Measurements from ENCODE around the gene GPR68. TPM values are rescaled to one million over a fixed set of nuclear protein-coding genes. Genes with fewer than 3 reads are reported as not detected.

The GPR68 gene
- polyA plus RNA-seq, 1 experiment: 0.45 TPM

DNA sequence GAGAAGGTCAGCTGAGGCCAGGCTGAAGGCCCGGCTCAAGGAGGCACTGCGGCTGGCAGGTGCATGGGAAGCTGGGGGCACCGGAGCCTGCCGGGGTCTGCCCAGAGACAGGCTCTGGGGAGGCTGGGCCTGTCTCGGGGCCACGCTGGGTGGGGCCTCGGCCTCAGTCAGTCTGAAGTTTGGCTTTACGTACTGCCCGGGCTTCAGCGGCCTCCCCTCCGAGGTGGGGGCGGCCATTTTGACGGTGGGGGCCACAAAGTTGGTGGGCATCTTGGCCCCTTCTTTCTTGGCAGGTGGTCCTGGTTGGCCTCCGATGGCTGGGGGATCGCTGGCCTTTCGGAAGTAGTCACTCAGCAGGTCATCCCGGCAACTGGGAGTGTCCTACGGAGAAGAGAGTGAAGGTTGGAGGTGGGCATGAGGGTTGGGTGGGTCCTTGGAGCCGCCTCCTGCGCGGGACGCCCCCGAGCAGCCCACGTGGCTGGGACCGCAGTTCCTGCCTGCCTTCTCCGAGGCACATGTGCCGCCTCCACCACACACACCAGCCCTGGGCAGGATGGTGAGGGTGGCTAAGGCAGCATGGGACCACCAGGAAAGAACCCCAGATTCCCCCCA, 28.9 kb upstream of the GPR68 start:
- H3K4me3 ChIP-seq (ENCODE audit: low read depth, low read length): no peak overlapping the region
- DNase-seq (ENCODE audit: low read depth): no peak
- H3K36me3 ChIP-seq (ENCODE audit: control insufficient read depth, insufficient read depth, low read length): no peaks in the 10 kb centered on the region
- TF ChIP-seq, protein P1, sequence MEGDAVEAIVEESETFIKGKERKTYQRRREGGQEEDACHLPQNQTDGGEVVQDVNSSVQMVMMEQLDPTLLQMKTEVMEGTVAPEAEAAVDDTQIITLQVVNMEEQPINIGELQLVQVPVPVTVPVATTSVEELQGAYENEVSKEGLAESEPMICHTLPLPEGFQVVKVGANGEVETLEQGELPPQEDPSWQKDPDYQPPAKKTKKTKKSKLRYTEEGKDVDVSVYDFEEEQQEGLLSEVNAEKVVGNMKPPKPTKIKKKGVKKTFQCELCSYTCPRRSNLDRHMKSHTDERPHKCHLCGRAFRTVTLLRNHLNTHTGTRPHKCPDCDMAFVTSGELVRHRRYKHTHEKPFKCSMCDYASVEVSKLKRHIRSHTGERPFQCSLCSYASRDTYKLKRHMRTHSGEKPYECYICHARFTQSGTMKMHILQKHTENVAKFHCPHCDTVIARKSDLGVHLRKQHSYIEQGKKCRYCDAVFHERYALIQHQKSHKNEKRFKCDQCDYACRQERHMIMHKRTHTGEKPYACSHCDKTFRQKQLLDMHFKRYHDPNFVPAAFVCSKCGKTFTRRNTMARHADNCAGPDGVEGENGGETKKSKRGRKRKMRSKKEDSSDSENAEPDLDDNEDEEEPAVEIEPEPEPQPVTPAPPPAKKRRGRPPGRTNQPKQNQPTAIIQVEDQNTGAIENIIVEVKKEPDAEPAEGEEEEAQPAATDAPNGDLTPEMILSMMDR (IDR thresholded peaks at IDR 0.05; ENCODE audit: insufficient read depth, low read depth, low read length): no peak
- POLR2A ChIA-PET: no interaction called here
- CTCF ChIA-PET: interaction anchor here (0.6 kb wide), 1 partner anchor 504 kb away, joined by 3 read pairs; no protein-coding TSS in a partner anchor
- H3K27me3 ChIP-seq (ENCODE audit: control insufficient read depth, insufficient read depth, low read length): no peaks in the 10 kb centered on the region; the same call in 1 of the 2 replicates

GRCh38 chr14:91272341-91273272, 28.1 kb upstream of the GPR68 start:
- ChIA-PET POLR2A (no interaction called here), CTCF (interaction anchor here (0.6 to 1.0 kb wide), 2 partner anchors 16 to 504 kb away, joined by 3 read pairs; no protein-coding TSS in a partner anchor)
- TF ChIP-seq, protein P1 (IDR thresholded peaks at IDR 0.05; ENCODE audit: insufficient read depth, low read depth, low read length): no peak
- H3K36me3 ChIP-seq (ENCODE audit: control insufficient read depth, insufficient read depth, low read length): no peaks in the 10 kb centered on the region
- DNase-seq (ENCODE audit: low read depth): no peak
- H3K4me3 ChIP-seq (ENCODE audit: low read depth, low read length): no peak overlapping the region
- no peaks in the 10 kb centered on the region; the same call in 1 of the 2 replicates for H3K27me3 ChIP-seq (ENCODE audit: control insufficient read depth, insufficient read depth, low read length)

GRCh38 chr14:91271639-91272038, 27.1 kb upstream of the GPR68 start:
- H3K4me3 ChIP-seq (ENCODE audit: low read depth, low read length): no peak overlapping the region
- ChIA-PET CTCF (interaction anchor here (1.0 kb wide), 1 partner anchor 15 kb away, joined by 3 read pairs; no protein-coding TSS in a partner anchor), POLR2A (no interaction called here)
- TF ChIP-seq, protein P1 (IDR thresholded peaks at IDR 0.05; ENCODE audit: insufficient read depth, low read depth, low read length): no peak
- no peaks in the 10 kb centered on the region for H3K36me3 ChIP-seq (ENCODE audit: control insufficient read depth, insufficient read depth, low read length)
- no peak for DNase-seq (ENCODE audit: low read depth)
- H3K27me3 ChIP-seq (ENCODE audit: control insufficient read depth, insufficient read depth, low read length): no peaks in the 10 kb centered on the region; the same call in 1 of the 2 replicates

DNA sequence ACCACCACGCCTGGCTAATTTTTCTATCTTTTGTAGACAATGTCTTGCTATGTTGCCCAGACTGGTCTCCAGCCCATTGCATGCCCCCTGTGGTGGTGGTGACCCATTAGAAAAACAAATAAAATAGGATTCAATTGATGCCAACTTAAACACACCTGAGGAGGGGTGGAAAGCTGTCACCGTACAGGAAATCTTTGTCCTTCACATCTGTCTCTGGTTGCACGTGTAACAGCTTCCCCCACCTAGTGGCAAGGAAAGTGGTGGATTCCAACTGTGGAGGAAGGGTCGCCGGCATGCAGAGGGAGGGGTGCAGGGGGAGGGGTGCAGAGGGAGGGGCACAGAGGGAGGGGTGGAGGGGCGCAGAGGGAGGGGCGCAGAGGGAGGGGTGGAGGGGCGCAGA, 26.1 kb upstream of the GPR68 start:
- Histone ChIP-seq H3K36me3 (ENCODE audit: control insufficient read depth, insufficient read depth, low read length) (no peaks in the 10 kb centered on the region), H3K4me3 (ENCODE audit: low read depth, low read length) (no peak overlapping the region), H3K27me3 (ENCODE audit: control insufficient read depth, insufficient read depth, low read length) (no peaks in the 10 kb centered on the region; the same call in 1 of the 2 replicates)
- no peak for DNase-seq (ENCODE audit: low read depth)
- TF ChIP-seq, protein P1 (IDR thresholded peaks at IDR 0.05; ENCODE audit: insufficient read depth, low read depth, low read length): no peak
- ChIA-PET POLR2A (no interaction called here), CTCF (no interaction called here)

GRCh38 chr14:91270188-91270587, 25.7 kb upstream of the GPR68 start:
- Histone ChIP-seq H3K27me3 (ENCODE audit: control insufficient read depth, insufficient read depth, low read length) (no peaks in the 10 kb centered on the region; the same call in 1 of the 2 replicates), H3K4me3 (ENCODE audit: low read depth, low read length) (no peak overlapping the region), H3K36me3 (ENCODE audit: control insufficient read depth, insufficient read depth, low read length) (no peaks in the 10 kb centered on the region)
- POLR2A ChIA-PET: no interaction called here
- no peak for DNase-seq (ENCODE audit: low read depth)
- TF ChIP-seq, protein P1 (IDR thresholded peaks at IDR 0.05; ENCODE audit: insufficient read depth, low read depth, low read length): no peak
- CTCF ChIA-PET: no interaction called here

All from BJ (cell line).